CD14-positive monocyte (primary cell): Measurements from ENCODE around the gene TADA1. TPM values are rescaled to one million over a fixed set of nuclear protein-coding genes. Genes with fewer than 3 reads are reported as not detected.

ENCODE experiments used
- DNase-seq, 3 donors: peaks; one replicate each; pipeline ENCODE4 v3.0.0-alpha.2; 2011 to 2022
- H2AFZ ChIP-seq: 2 replicates; pipeline ENCODE4 v1.6.0; 2012; ENCODE audit warnings: mild to moderate bottlenecking, low read depth, low read length, inconsistent platforms; ENCODE audit not compliant: insufficient read depth, poor library complexity, severe bottlenecking
- H3K27ac ChIP-seq, 2 donors: 1 replicate in 1 of 2; 2 replicates in 1 of 2; pipeline ENCODE4 v1.5.1; 2012 to 2013; ENCODE audit warnings: low read length in 2 of 2, control low read depth in 1 of 2, inconsistent platforms in 1 of 2, low read depth in 1 of 2, mild to moderate bottlenecking in 1 of 2
- H3K27me3 ChIP-seq, 2 donors: one replicate each; pipeline versions ENCODE4 v1.6.0 to v1.6.1; 2011 to 2013; ENCODE audit warnings: low read length in 2 of 2; ENCODE audit not compliant: control insufficient read depth in 2 of 2, insufficient read depth in 2 of 2
- H3K36me3 ChIP-seq, 2 donors: replicated peaks in 1 of 2; 1 replicate in 1 of 2; 2 replicates in 1 of 2; pipeline versions ENCODE4 v1.5.1 to v1.6.1; 2012 to 2013; ENCODE audit warnings: low read length in 2 of 2, control low read depth in 1 of 2, inconsistent platforms in 1 of 2, mild to moderate bottlenecking in 1 of 2; ENCODE audit not compliant: insufficient read depth in 2 of 2, control insufficient read depth in 1 of 2
- H3K4me1 ChIP-seq, 2 donors: 1 replicate in 1 of 2; 2 replicates in 1 of 2; pipeline versions ENCODE4 v1.5.1 to v1.6.1; 2012 to 2013; ENCODE audit warnings: low read length in 2 of 2, control low read depth in 1 of 2, inconsistent platforms in 1 of 2, mild to moderate bottlenecking in 1 of 2, moderate library complexity in 1 of 2; ENCODE audit not compliant: insufficient read depth in 2 of 2, control insufficient read depth in 1 of 2
- H3K4me2 ChIP-seq: replicated peaks from 2 replicates; pipeline ENCODE3; 2012; ENCODE audit warnings: low read length, moderate library complexity, mild to moderate bottlenecking; ENCODE audit not compliant: poor library complexity, severe bottlenecking; ENCODE audit errors: extremely low read depth
- H3K4me3 ChIP-seq, 3 experiments: fragments of 200-600 bp in 1 of 3; sonication (generic) in 1 of 3; replicated peaks in 1 of 3; 1 replicate in 2 of 3; 2 replicates in 1 of 3; pipeline ENCODE4 v1.5.1; 2011 to 2013; ENCODE audit warnings: low read length in 3 of 3, mild to moderate bottlenecking in 3 of 3, control low read depth in 2 of 3, low read depth in 2 of 3, inconsistent platforms in 1 of 3, moderate library complexity in 1 of 3
- H3K79me2 ChIP-seq: 2 replicates; pipeline ENCODE4 v1.6.0; 2012; ENCODE audit warnings: mild to moderate bottlenecking, control low read depth, inconsistent platforms, low read length, moderate library complexity; ENCODE audit not compliant: insufficient read depth
- H3K9ac ChIP-seq: 2 replicates; pipeline ENCODE4 v1.6.0; 2017; ENCODE audit warnings: low read length, mild to moderate bottlenecking; ENCODE audit not compliant: insufficient read depth, poor library complexity, severe bottlenecking
- H3K9me3 ChIP-seq, 2 donors: replicated peaks in 1 of 2; 1 replicate in 1 of 2; 2 replicates in 1 of 2; pipeline versions ENCODE4 v1.5.1 to v1.6.1; 2012 to 2013; ENCODE audit warnings: low read length in 2 of 2, control low read depth in 1 of 2; ENCODE audit not compliant: control insufficient read depth in 1 of 2, insufficient read depth in 1 of 2
- H4K20me1 ChIP-seq: 2 replicates; pipeline ENCODE4 v1.6.0; 2012; ENCODE audit warnings: mild to moderate bottlenecking, low read length, control low read depth, moderate library complexity; ENCODE audit not compliant: insufficient read depth
- H3K27ac Mint-ChIP-seq, 7 donors: one replicate each; pipeline ENCODE4 v1.8.0; 2020; ENCODE audit warnings: mild to moderate bottlenecking in 7 of 7, mixed read lengths in 7 of 7, moderate library complexity in 6 of 7, inconsistent platforms in 2 of 7
- H3K27me3 Mint-ChIP-seq, 3 donors: one replicate each; pipeline ENCODE4 v1.8.0; 2021 to 2022; ENCODE audit warnings: low read depth in 3 of 3, mild to moderate bottlenecking in 3 of 3, mixed read lengths in 3 of 3, moderate library complexity in 3 of 3, inconsistent platforms in 1 of 3
- H3K36me3 Mint-ChIP-seq, 2 donors: one replicate each; pipeline ENCODE4 v1.8.0; 2020; ENCODE audit warnings: mixed read lengths in 2 of 2, inconsistent platforms in 1 of 2, mild to moderate bottlenecking in 1 of 2
- H3K4me1 Mint-ChIP-seq: one replicate; pipeline ENCODE4 v1.8.0; 2020; ENCODE audit warnings: mild to moderate bottlenecking, mixed read lengths
- H3K4me3 Mint-ChIP-seq, 2 donors: one replicate each; pipeline ENCODE4 v1.8.0; 2020; ENCODE audit warnings: mild to moderate bottlenecking in 2 of 2, mixed read lengths in 2 of 2, moderate library complexity in 1 of 2
- H3K9me3 Mint-ChIP-seq, 7 donors: one replicate each; pipeline ENCODE4 v1.8.0; 2020 to 2022; ENCODE audit warnings: mixed read lengths in 7 of 7, mild to moderate bottlenecking in 6 of 7, moderate library complexity in 6 of 7, inconsistent platforms in 2 of 7
- CTCF ChIP-seq: fragments of 200-600 bp; IDR thresholded peaks from one replicate; pipeline ENCODE4 v1.8.0; 2022; ENCODE audit warnings: antibody characterized with exemption, mild to moderate bottlenecking
- WGBS: methylation state at CpG from one replicate; pipeline ENCODE4 v1.1.5; 2013; ENCODE audit warnings: missing lambda C conversion rate; ENCODE audit not compliant: insufficient coverage; 5-methylcytosine and 5-hydroxymethylcytosine counted together
- intact Hi-C, 2 donors: fragments of 100-400 bp; cut with micrococcal nuclease; formaldehyde crosslinking; loops; one replicate each; pipeline versions ENCODE4 v1.15.0 to v1.15.1; 2023
- polyA plus RNA-seq, 3 donors: library from polyadenylated mRNA; depleted of rRNA in 1 of 3; unstranded in 2 of 3; stranded (reverse) in 1 of 3; fragments of 300-500 nt in 2 of 3; fragments of >200 nt in 1 of 3; fragmentation: Illumina TruSeq in 2 of 3; gene quantifications; 1 replicate in 2 of 3; 2 replicates in 1 of 3; pipeline ENCODE4 v1.2.3, GENCODE V29; 2012 to 2021

TADA1 gene
- polyA plus RNA-seq, 3 donors, result 6.4 to 8.0 (median 7.9) TPM

DNA sequence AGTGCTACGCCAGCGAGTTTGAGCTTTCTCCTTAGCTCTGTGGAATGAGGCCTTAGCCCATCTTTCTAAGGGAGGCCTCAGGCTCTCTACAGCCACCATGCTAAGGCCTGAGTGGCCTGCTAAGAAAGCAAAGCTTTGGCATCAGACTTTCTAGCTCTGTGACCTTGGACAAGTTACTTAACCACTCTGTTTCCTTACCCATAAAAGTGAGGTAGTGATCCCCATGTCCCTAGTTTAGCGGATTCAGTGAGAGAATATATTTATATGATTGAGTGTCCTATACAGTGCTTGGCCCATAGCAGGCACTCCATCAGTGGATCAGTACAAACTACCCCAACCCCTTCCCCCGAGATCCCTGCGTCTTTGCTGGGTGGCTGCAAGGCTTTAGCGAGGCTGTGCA lies 32.7 kb downstream of the TADA1 start:
- Mint-ChIP-seq H3K9me3 (no peaks in the 10 kb centered on the region), H3K36me3 (peaks cover 70 to 71% of the 10 kb centered on the region in 2 donors), H3K27me3 (no peaks in the 10 kb centered on the region), H3K4me3 (no peak overlapping the region), H3K27ac (peak overlapping the region in 2 of 7 donors; percentile 20 to 68), H3K4me1 (peaks cover 34% of the 10 kb centered on the region)
- H3K27ac ChIP-seq, result peak overlapping the region in 1 of 2 donors; percentile 15
- H3K9ac ChIP-seq, result no peak overlapping the region
- H4K20me1 ChIP-seq, result peaks cover 85% of the 10 kb centered on the region
- TF ChIP-seq CTCF, result no peak
- no peak overlapping the region for H3K4me2 ChIP-seq
- no peak overlapping the region for H3K4me3 ChIP-seq
- H2AFZ ChIP-seq, result no peak overlapping the region
- DNase-seq, result no peak
- H3K36me3 ChIP-seq, result peaks cover 68 to 73% of the 10 kb centered on the region in 2 donors
- H3K9me3 ChIP-seq, result no peaks in the 10 kb centered on the region
- peaks cover 23 to 34% of the 10 kb centered on the region in 2 donors for H3K4me1 ChIP-seq
- peaks cover 66% of the 10 kb centered on the region for H3K79me2 ChIP-seq
- intact Hi-C loops, result loop anchor here in 1 of 2 donors (10.0 kb wide), 1 partner anchor 1091 kb away; the partner anchor contains the start of genes DCAF6 and MPC2
- WGBS, result 89% methylated on average over 5 of the region's 6 CpGs
- no peaks in the 10 kb centered on the region for H3K27me3 ChIP-seq

DNA sequence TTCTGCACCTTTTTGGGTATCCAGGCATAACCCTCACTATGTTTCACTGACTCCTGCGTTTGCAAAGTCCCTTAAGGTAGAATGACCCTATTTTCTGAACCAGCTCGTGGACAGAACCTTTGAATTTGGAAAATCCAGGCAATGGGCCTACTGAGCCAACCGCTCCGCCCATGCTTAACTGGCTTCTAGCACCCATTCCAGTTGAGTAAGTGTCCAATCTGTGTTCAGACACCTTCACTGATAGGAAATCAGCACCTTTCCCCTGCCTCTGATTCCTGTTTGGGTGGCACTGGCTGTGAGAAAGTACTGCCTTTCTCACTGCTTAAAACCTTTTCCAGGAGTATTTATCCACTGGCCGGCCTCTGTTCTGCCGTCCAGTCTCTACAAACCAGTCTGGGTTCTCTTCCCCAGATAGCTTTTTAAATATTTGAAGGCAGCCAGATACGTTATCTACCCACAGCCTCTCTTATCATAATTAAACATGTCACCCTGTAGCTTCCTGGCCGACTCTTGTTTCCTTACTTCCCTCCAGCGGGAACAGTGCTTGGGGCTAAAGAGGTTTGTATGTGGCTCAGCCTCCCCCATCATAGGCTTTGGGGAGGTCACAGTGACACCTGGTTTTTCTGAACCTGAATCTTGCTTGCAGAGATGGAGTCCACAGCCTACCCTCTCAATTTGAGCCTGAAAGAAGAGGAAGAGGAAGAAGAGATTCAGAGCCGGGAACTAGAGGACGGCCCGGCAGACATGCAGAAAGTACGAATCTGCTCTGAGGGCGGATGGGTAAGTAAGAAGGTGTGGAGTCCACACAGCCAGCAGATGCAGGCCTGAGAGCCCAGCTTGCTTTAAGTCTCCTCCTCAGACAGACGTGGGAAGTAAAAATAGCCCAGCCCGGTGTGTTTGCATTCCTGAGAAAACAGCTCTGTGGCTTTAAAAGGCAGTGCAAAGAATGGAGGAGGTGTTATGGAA lies 35.5 kb downstream of the TADA1 start:
- H2AFZ ChIP-seq, result peak overlapping the region; percentile 64
- H3K9me3 ChIP-seq, result no peaks in the 10 kb centered on the region
- peak; percentile 3 to 25 (median 18) for DNase-seq
- peak overlapping the region; percentile 39 to 76 for H3K27ac ChIP-seq
- 25% methylated on average over 11 of the region's 16 CpGs for WGBS
- no peak for TF ChIP-seq CTCF
- Mint-ChIP-seq H3K4me3 (peak overlapping the region; percentile 83 to 91), H3K27me3 (no peaks in the 10 kb centered on the region), H3K4me1 (peaks cover 35% of the 10 kb centered on the region), H3K9me3 (no peaks in the 10 kb centered on the region), H3K36me3 (peaks cover 43 to 44% of the 10 kb centered on the region in 2 donors), H3K27ac (peak overlapping the region; percentile 65 to 94 (median 87))
- H3K79me2 ChIP-seq, result peaks cover 52% of the 10 kb centered on the region
- peaks cover 58% of the 10 kb centered on the region for H4K20me1 ChIP-seq
- H3K27me3 ChIP-seq, result no peaks in the 10 kb centered on the region
- peaks cover 42 to 46% of the 10 kb centered on the region in 2 donors for H3K36me3 ChIP-seq
- H3K4me2 ChIP-seq, result peak overlapping the region; percentile 86
- H3K4me3 ChIP-seq, result peak overlapping the region; percentile 58 to 89 (median 83)
- H3K4me1 ChIP-seq, result peaks cover 24 to 35% of the 10 kb centered on the region in 2 donors
- peak overlapping the region; percentile 77 for H3K9ac ChIP-seq
- intact Hi-C loops, result loop anchor here in 1 of 2 donors (10.0 kb wide), 1 partner anchor 1094 kb away; the partner anchor contains the start of genes DCAF6 and MPC2
